ENCODE results near the gene PRMT1. TPM values are rescaled to one million over a fixed set of nuclear protein-coding genes. Genes with fewer than 3 reads are reported as not detected.

The PRMT1 gene
- 100 to 1,000 TPM; 102 to 191 (median 144) TPM for total RNA-seq

GRCh38 chr19:49677231-49677900 is at the start of gene PRMT1:
TSS of gene PRMT1 (plus strand) at chr19:49677271. CDS start at chr19:49677281, 10 bp downstream.
- Histone ChIP-seq H3K4me3 (peak within 1 kb of the TSS; percentile 76 to 99 (median 86)), H3K36me3 (peaks cover 7 to 19% (median 16%) of the 10 kb centered on the region in 4 donors), H3K27ac (replicated peaks in 1 of 4) (peak within 1 kb of the TSS; percentile 88 to 97 (median 94)), H3K27me3 (no peaks in the 10 kb centered on the region), H3K4me1 (peaks cover 39 to 60% (median 51%) of the 10 kb centered on the region in 4 donors), H3K9me3 (no peaks in the 10 kb centered on the region)
- 0% methylated on average over 34 of the region's 57 CpGs for WGBS
- no peak for DNase-seq (ENCODE audit: extremely low spot score)
- intact Hi-C loops (cut with DNase I): loop anchor here (5.0 kb wide), 2 partner anchors 35 to 85 kb away; partner anchors contain the start of genes PRR12, RRAS and SCAF1
- no peak for TF ChIP-seq EP300 (IDR thresholded peaks at IDR 0.05)
- TF ChIP-seq POLR2AphosphoS5 (IDR thresholded peaks at IDR 0.05): peak; percentile 49 to 91
- TF ChIP-seq POLR2A (IDR thresholded peaks at IDR 0.05; ENCODE audit: low read depth): peak; percentile 89
- no peak for TF ChIP-seq CTCF (IDR thresholded peaks at IDR 0.05)

GRCh38 chr19:49629659-49630058 is 47.4 kb upstream of the PRMT1 start:
- intact Hi-C loops (cut with DNase I): no loop called here
- 83% methylated on average over 9 of the region's 9 CpGs for WGBS
- no peak for DNase-seq (ENCODE audit: extremely low spot score)
- H3K9me3 ChIP-seq: no peaks in the 10 kb centered on the region
- H3K4me3 ChIP-seq: no peak overlapping the region
- TF ChIP-seq CTCF (IDR thresholded peaks at IDR 0.05) (no peak), EP300 (IDR thresholded peaks at IDR 0.05) (no peak), POLR2AphosphoS5 (IDR thresholded peaks at IDR 0.05) (no peak), POLR2A (IDR thresholded peaks at IDR 0.05; ENCODE audit: low read depth) (no peak)
- H3K4me1 ChIP-seq: peaks cover 14 to 27% (median 26%) of the 10 kb centered on the region in 4 donors
- H3K36me3 ChIP-seq: peaks cover 21 to 38% (median 28%) of the 10 kb centered on the region in 4 donors
- H3K27ac ChIP-seq (replicated peaks in 1 of 4): no peak overlapping the region
- H3K27me3 ChIP-seq: no peaks in the 10 kb centered on the region

- WGBS: 38% methylated on average over 9 of the region's 9 CpGs
- TF ChIP-seq POLR2AphosphoS5 (IDR thresholded peaks at IDR 0.05) (peak in 1 of 2 donors; percentile 42), EP300 (IDR thresholded peaks at IDR 0.05) (no peak)
- intact Hi-C loops (cut with DNase I): no loop called here
- Histone ChIP-seq H3K27me3 (no peaks in the 10 kb centered on the region), H3K4me1 (peaks cover 25 to 39% (median 36%) of the 10 kb centered on the region in 4 donors), H3K36me3 (peaks cover 11 to 38% (median 28%) of the 10 kb centered on the region in 4 donors), H3K4me3 (no peak overlapping the region), H3K9me3 (no peaks in the 10 kb centered on the region), H3K27ac (replicated peaks in 1 of 4) (peak overlapping the region in 2 of 4 donors; percentile 24 to 50)
- DNase-seq (ENCODE audit: extremely low spot score): no peak
These were observed 46.0 kb upstream of the PRMT1 start for GRCh38 chr19:49631014-49631588.

- Histone ChIP-seq H3K36me3 (peaks cover 5 to 38% (median 28%) of the 10 kb centered on the region in 4 donors), H3K4me1 (peaks cover 30 to 45% (median 42%) of the 10 kb centered on the region in 4 donors), H3K27ac (replicated peaks in 1 of 4) (no peak overlapping the region), H3K9me3 (no peaks in the 10 kb centered on the region), H3K27me3 (no peaks in the 10 kb centered on the region), H3K4me3 (no peak overlapping the region)
- intact Hi-C loops (cut with DNase I): no loop called here
- TF ChIP-seq CTCF (IDR thresholded peaks at IDR 0.05): no peak
- no peak for TF ChIP-seq POLR2A (IDR thresholded peaks at IDR 0.05; ENCODE audit: low read depth)
- no peak for TF ChIP-seq POLR2AphosphoS5 (IDR thresholded peaks at IDR 0.05)
- TF ChIP-seq EP300 (IDR thresholded peaks at IDR 0.05): no peak
- WGBS: 85% methylated on average over 15 of the region's 19 CpGs
- DNase-seq (ENCODE audit: extremely low spot score): no peak
These were observed 45.4 kb upstream of the PRMT1 start for GRCh38 chr19:49631610-49632192.

GRCh38 chr19:49632576-49632975 is 44.5 kb upstream of the PRMT1 start:
- DNase-seq (ENCODE audit: extremely low spot score): no peak
- 92% methylated on average over 4 of the region's 5 CpGs for WGBS
- peaks cover 4 to 32% (median 24%) of the 10 kb centered on the region in 4 donors for H3K36me3 ChIP-seq
- H3K27me3 ChIP-seq: no peaks in the 10 kb centered on the region
- intact Hi-C loops (cut with DNase I): no loop called here
- H3K4me1 ChIP-seq: peaks cover 36 to 54% (median 50%) of the 10 kb centered on the region in 4 donors
- no peaks in the 10 kb centered on the region for H3K9me3 ChIP-seq
- H3K27ac ChIP-seq (replicated peaks in 1 of 4): no peak overlapping the region
- TF ChIP-seq EP300 (IDR thresholded peaks at IDR 0.05) (no peak), POLR2AphosphoS5 (IDR thresholded peaks at IDR 0.05) (no peak), POLR2A (IDR thresholded peaks at IDR 0.05; ENCODE audit: low read depth) (no peak), CTCF (IDR thresholded peaks at IDR 0.05) (no peak)
- no peak overlapping the region for H3K4me3 ChIP-seq

All from esophagus muscularis mucosa (tissue), 4 donors.